ENCODE measurements around the gene OR52E8.

Gene OR52E8

GRCh38 chr11:5809122-5809519 is 48.4 kb downstream of the OR52E8 start:
- no peak overlapping the region for H3K4me3 ChIP-seq (ENCODE audit: insufficient read depth, low read depth, low read length)
- no peaks in the 10 kb centered on the region for H3K4me1 ChIP-seq (ENCODE audit: control insufficient read depth, insufficient read depth, low read length)
- no peaks in the 10 kb centered on the region for H3K27me3 ChIP-seq (ENCODE audit: control insufficient read depth, insufficient read depth, low read length, poor library complexity, severe bottlenecking)
- H3K36me3 ChIP-seq (ENCODE audit: control insufficient read depth, insufficient read depth, low read length): no peaks in the 10 kb centered on the region
- H3K27ac ChIP-seq (ENCODE audit: insufficient read depth, low read depth, low read length, poor library complexity, severe bottlenecking): no peak overlapping the region
- WGBS, 2 experiments: 92 to 94% methylated on average over 5 of the region's 5 CpGs
- H3K9me3 ChIP-seq (ENCODE audit: control insufficient read depth, low read length): no peaks in the 10 kb centered on the region

DNA sequence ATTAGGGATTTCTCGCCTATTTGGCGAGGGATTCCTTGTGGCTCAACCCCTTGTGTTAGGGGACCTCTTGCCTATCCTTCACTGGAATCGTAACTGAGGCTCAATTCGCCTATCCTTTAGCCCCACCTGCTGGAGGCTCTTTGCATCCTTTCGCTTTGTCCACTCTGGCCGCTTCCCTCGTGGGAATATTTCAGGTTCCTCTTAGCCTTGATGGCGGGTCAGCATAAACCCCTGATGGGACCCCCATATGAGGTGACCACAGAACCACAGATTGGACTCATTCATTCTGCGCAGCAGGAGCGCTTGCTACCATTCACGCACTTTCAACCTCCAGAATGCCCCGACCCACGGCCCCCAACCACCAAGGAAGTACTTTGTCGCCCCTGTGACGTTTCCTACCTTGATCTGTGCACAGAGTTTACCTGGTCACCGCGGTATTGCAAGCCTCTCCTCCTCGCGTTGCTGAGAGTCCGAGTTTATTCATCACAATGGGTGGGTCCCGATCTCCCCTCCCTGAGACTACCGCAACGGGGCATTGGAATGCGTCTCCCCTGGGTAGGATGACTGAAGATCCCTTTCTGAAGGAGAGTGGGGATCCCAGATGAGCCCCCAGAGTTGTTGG is 48.9 kb downstream of the OR52E8 start, which contains the start of gene OR52N2:
Gene OR52N2 (plus strand): TSS at position 425 of the 622 bp plus-strand sequence. CDS start 11,412 bp downstream, outside the sequence.
- Histone ChIP-seq H3K27ac (ENCODE audit: insufficient read depth, low read depth, low read length, poor library complexity, severe bottlenecking) (no peak within 1 kb of the TSS), H3K4me1 (ENCODE audit: control insufficient read depth, insufficient read depth, low read length) (no peaks in the 10 kb centered on the region), H3K4me3 (ENCODE audit: insufficient read depth, low read depth, low read length) (peak within 1 kb of the TSS; percentile 9), H3K36me3 (ENCODE audit: control insufficient read depth, insufficient read depth, low read length) (no peaks in the 10 kb centered on the region), H3K27me3 (ENCODE audit: control insufficient read depth, insufficient read depth, low read length, poor library complexity, severe bottlenecking) (no peaks in the 10 kb centered on the region), H3K9me3 (ENCODE audit: control insufficient read depth, low read length) (no peaks in the 10 kb centered on the region)
- WGBS, 2 experiments: 64% methylated on average over 24 of the region's 24 CpGs

- H3K36me3 ChIP-seq (ENCODE audit: control insufficient read depth, insufficient read depth, low read length): no peaks in the 10 kb centered on the region
- H3K27me3 ChIP-seq (ENCODE audit: control insufficient read depth, insufficient read depth, low read length, poor library complexity, severe bottlenecking): no peaks in the 10 kb centered on the region
- no peak overlapping the region for H3K4me3 ChIP-seq (ENCODE audit: insufficient read depth, low read depth, low read length)
- H3K27ac ChIP-seq (ENCODE audit: insufficient read depth, low read depth, low read length, poor library complexity, severe bottlenecking): no peak overlapping the region
- no peaks in the 10 kb centered on the region for H3K9me3 ChIP-seq (ENCODE audit: control insufficient read depth, low read length)
- WGBS, 2 experiments: 81% methylated on average over 10 of the region's 10 CpGs
- no peaks in the 10 kb centered on the region for H3K4me1 ChIP-seq (ENCODE audit: control insufficient read depth, insufficient read depth, low read length)
These were observed 49.9 kb downstream of the OR52E8 start for GRCh38 chr11:5807580-5807979.

Measured in ectodermal cell (in vitro differentiated cells).